Chondrocyte (in vitro differentiated cells): Measurements from ENCODE around the gene RIN1. TPM values are rescaled to one million over a fixed set of nuclear protein-coding genes. Genes with fewer than 3 reads are reported as not detected.

ENCODE experiments used
- DNase-seq: peaks from one replicate; pipeline ENCODE4 v3.0.0; 2021; ENCODE audit warnings: mixed read lengths, low spot score
- H3K27ac Mint-ChIP-seq: one replicate; pipeline ENCODE4 v1.8.0; 2021; ENCODE audit warnings: mild to moderate bottlenecking, moderate library complexity, mixed read lengths; ENCODE audit not compliant: unreplicated experiment
- H3K27me3 Mint-ChIP-seq: 2 replicates; pipeline ENCODE4 v1.8.0; 2021; ENCODE audit warnings: low read depth, mixed read lengths
- H3K36me3 Mint-ChIP-seq: 2 replicates; pipeline ENCODE4 v1.8.0; 2021; ENCODE audit warnings: low read depth, mixed read lengths
- H3K4me1 Mint-ChIP-seq: 2 replicates; pipeline ENCODE4 v1.8.0; 2021; ENCODE audit warnings: low read depth, mild to moderate bottlenecking, mixed read lengths
- H3K4me3 Mint-ChIP-seq: one replicate; pipeline ENCODE4 v1.8.0; 2021; ENCODE audit warnings: mild to moderate bottlenecking, moderate library complexity, mixed read lengths; ENCODE audit not compliant: unreplicated experiment
- H3K9me3 Mint-ChIP-seq: 2 replicates; pipeline ENCODE4 v1.8.0; 2021; ENCODE audit warnings: low read depth, mixed read lengths
- CTCF ChIP-seq: fragments of 200-600 bp; sonication (generic); IDR thresholded peaks from 2 replicates; pipeline ENCODE4 v1.5.0; 2021; ENCODE audit warnings: antibody characterized with exemption, mild to moderate bottlenecking, moderate library complexity
- total RNA-seq: library from RNA; stranded (reverse); gene quantifications from 3 replicates; pipeline ENCODE4 v1.2.1, GENCODE V29; 2021

Gene RIN1
- total RNA-seq, 1 donor from 2014 or later = 7.1 TPM

- Mint-ChIP-seq H3K36me3 (peaks cover 2% of the 10 kb centered on the region), H3K4me3 (peak overlapping the region; percentile 78), H3K9me3 (no peaks in the 10 kb centered on the region), H3K27me3 (no peaks in the 10 kb centered on the region), H3K27ac (peak overlapping the region; percentile 62), H3K4me1 (peaks cover 24% of the 10 kb centered on the region)
- DNase-seq = peak; percentile 81
- no peak for TF ChIP-seq CTCF
Measured at GRCh38 chr11:66369073-66369894, 33.0 kb upstream of the RIN1 start.

- Mint-ChIP-seq H3K4me3 (no peak overlapping the region), H3K27ac (no peak overlapping the region), H3K4me1 (peaks cover 24% of the 10 kb centered on the region), H3K9me3 (no peaks in the 10 kb centered on the region), H3K36me3 (peaks cover 2% of the 10 kb centered on the region), H3K27me3 (no peaks in the 10 kb centered on the region)
- peak; percentile 60 for DNase-seq
- TF ChIP-seq CTCF = no peak
Measured at GRCh38 chr11:66368484-66368883, 32.2 kb upstream of the RIN1 start.

- H3K4me1 Mint-ChIP-seq = peaks cover 18% of the 10 kb centered on the region
- no peaks in the 10 kb centered on the region for H3K9me3 Mint-ChIP-seq
- H3K27me3 Mint-ChIP-seq = no peaks in the 10 kb centered on the region
- H3K27ac Mint-ChIP-seq = no peak overlapping the region
- peaks cover 2% of the 10 kb centered on the region for H3K36me3 Mint-ChIP-seq
- H3K4me3 Mint-ChIP-seq = no peak overlapping the region
- no peak for TF ChIP-seq CTCF
- peak; percentile 86 for DNase-seq
Measured at GRCh38 chr11:66367561-66368312, 31.5 kb upstream of the RIN1 start.

- Mint-ChIP-seq H3K27ac (no peak overlapping the region), H3K4me1 (peaks cover 16% of the 10 kb centered on the region), H3K27me3 (no peaks in the 10 kb centered on the region), H3K4me3 (no peak overlapping the region), H3K9me3 (no peaks in the 10 kb centered on the region), H3K36me3 (peaks cover 4% of the 10 kb centered on the region)
- TF ChIP-seq CTCF = no peak
- peak; percentile 32 for DNase-seq
Measured at GRCh38 chr11:66366844-66367477, 30.7 kb upstream of the RIN1 start.
